ENCODE measurements around the gene ACOXL. TPM values are rescaled to one million over a fixed set of nuclear protein-coding genes. Genes with fewer than 3 reads are reported as not detected.

The ACOXL gene
- total RNA-seq, 2 donors from 2014 or later, result not detected

GRCh38 chr2:111156529-111156928 is 424.2 kb downstream of the ACOXL start:
- no peak overlapping the region for H3K4me3 ChIP-seq
- no peaks in the 10 kb centered on the region for H3K9me3 ChIP-seq
- H3K27me3 ChIP-seq (replicated peaks; ENCODE audit: insufficient read depth), result no peaks in the 10 kb centered on the region
- DNase-seq (ENCODE audit: low spot score) (no peak), ATAC-seq (ENCODE audit: insufficient number of reproducible peaks, low FRiP score, low read depth) (no peak)
- H3K27ac ChIP-seq, result no peak overlapping the region
- H3K36me3 ChIP-seq, result no peaks in the 10 kb centered on the region
- peaks cover 7 to 16% of the 10 kb centered on the region in 2 donors for H3K4me1 ChIP-seq (ENCODE audit: control insufficient read depth in 1 of 2, low read depth in 2 of 2)
- no peak for TF ChIP-seq CTCF (IDR thresholded peaks at IDR 0.05)

- Histone ChIP-seq H3K36me3 (no peaks in the 10 kb centered on the region), H3K4me3 (no peak overlapping the region), H3K27ac (no peak overlapping the region), H3K27me3 (replicated peaks; ENCODE audit: insufficient read depth) (no peaks in the 10 kb centered on the region), H3K9me3 (no peaks in the 10 kb centered on the region), H3K4me1 (ENCODE audit: control insufficient read depth in 1 of 2, low read depth in 2 of 2) (peaks cover 13 to 23% of the 10 kb centered on the region in 2 donors)
- ATAC-seq (ENCODE audit: insufficient number of reproducible peaks, low FRiP score, low read depth) (no peak), DNase-seq (ENCODE audit: low spot score) (no peak)
- no peak for TF ChIP-seq CTCF (IDR thresholded peaks at IDR 0.05)
Observed at GRCh38 chr2:111157071-111157661, 424.8 kb downstream of the ACOXL start.

- H3K27me3 ChIP-seq (replicated peaks; ENCODE audit: insufficient read depth), result no peaks in the 10 kb centered on the region
- ATAC-seq (ENCODE audit: insufficient number of reproducible peaks, low FRiP score, low read depth), result no peak
- no peak for TF ChIP-seq CTCF (IDR thresholded peaks at IDR 0.05)
- no peak overlapping the region for H3K27ac ChIP-seq
- H3K4me1 ChIP-seq (ENCODE audit: control insufficient read depth in 1 of 2, low read depth in 2 of 2), result peaks cover 17 to 29% of the 10 kb centered on the region in 2 donors
- no peaks in the 10 kb centered on the region for H3K9me3 ChIP-seq
- H3K4me3 ChIP-seq, result no peak overlapping the region
- DNase-seq (ENCODE audit: low spot score), result no peak
- no peaks in the 10 kb centered on the region for H3K36me3 ChIP-seq
Observed at GRCh38 chr2:111157798-111158197, 425.4 kb downstream of the ACOXL start.

GRCh38 chr2:111159641-111160040 is 427.3 kb downstream of the ACOXL start:
- TF ChIP-seq CTCF (IDR thresholded peaks at IDR 0.05), result no peak
- no peak overlapping the region for H3K27ac ChIP-seq
- no peaks in the 10 kb centered on the region for H3K27me3 ChIP-seq (replicated peaks; ENCODE audit: insufficient read depth)
- no peaks in the 10 kb centered on the region for H3K36me3 ChIP-seq
- H3K9me3 ChIP-seq, result no peaks in the 10 kb centered on the region
- no peak for DNase-seq (ENCODE audit: low spot score)
- H3K4me1 ChIP-seq (ENCODE audit: control insufficient read depth in 1 of 2, low read depth in 2 of 2), result peaks cover 17 to 44% of the 10 kb centered on the region in 2 donors
- H3K4me3 ChIP-seq, result no peak overlapping the region
- ATAC-seq (ENCODE audit: insufficient number of reproducible peaks, low FRiP score, low read depth), result no peak

GRCh38 chr2:111160758-111161157 is 428.4 kb downstream of the ACOXL start:
- DNase-seq (ENCODE audit: low spot score) (no peak), ATAC-seq (ENCODE audit: insufficient number of reproducible peaks, low FRiP score, low read depth) (peak; percentile 40)
- no peak overlapping the region for H3K4me3 ChIP-seq
- no peaks in the 10 kb centered on the region for H3K36me3 ChIP-seq
- H3K9me3 ChIP-seq, result no peaks in the 10 kb centered on the region
- no peaks in the 10 kb centered on the region for H3K27me3 ChIP-seq (replicated peaks; ENCODE audit: insufficient read depth)
- peaks cover 17 to 51% of the 10 kb centered on the region in 2 donors for H3K4me1 ChIP-seq (ENCODE audit: control insufficient read depth in 1 of 2, low read depth in 2 of 2)
- H3K27ac ChIP-seq, result no peak overlapping the region
- no peak for TF ChIP-seq CTCF (IDR thresholded peaks at IDR 0.05)

Measured in thoracic aorta (tissue), 2 donors.